ENCODE measurements around the gene SMIM38. TPM values are rescaled to one million over a fixed set of nuclear protein-coding genes. Genes with fewer than 3 reads are reported as not detected.

SMIM38 gene
- total RNA-seq, 3 donors from 2014 or later = 2.2 TPM; not detected in 2

- no peaks in the 10 kb centered on the region for H3K9me3 ChIP-seq
- intact Hi-C loops (cut with DNase I, micrococcal nuclease) = no loop called here
- ATAC-seq = no peak
- H3K4me3 ChIP-seq = no peak overlapping the region
- no peaks in the 10 kb centered on the region for H3K36me3 ChIP-seq (ENCODE audit: low read depth)
- no peaks in the 10 kb centered on the region for H3K4me1 ChIP-seq (ENCODE audit: low read depth)
- no peak for TF ChIP-seq CTCF (IDR thresholded peaks at IDR 0.05)
- DNase-seq = no peak
Measured at GRCh38 chr11:69151836-69152235, 3.9 kb upstream of the SMIM38 start.

- H3K4me1 ChIP-seq (ENCODE audit: low read depth) = no peaks in the 10 kb centered on the region
- H3K4me3 ChIP-seq = no peak overlapping the region
- ATAC-seq (no peak), DNase-seq (no peak)
- no peak for TF ChIP-seq CTCF (IDR thresholded peaks at IDR 0.05)
- intact Hi-C loops (cut with DNase I, micrococcal nuclease) = no loop called here
- H3K9me3 ChIP-seq = no peaks in the 10 kb centered on the region
- H3K36me3 ChIP-seq (ENCODE audit: low read depth) = no peaks in the 10 kb centered on the region
Measured at GRCh38 chr11:69152733-69153421, 2.9 kb upstream of the SMIM38 start.

- intact Hi-C loops (cut with DNase I, micrococcal nuclease) = no loop called here
- DNase-seq = no peak
- no peak for TF ChIP-seq CTCF (IDR thresholded peaks at IDR 0.05)
- Histone ChIP-seq H3K4me1 (ENCODE audit: low read depth) (no peaks in the 10 kb centered on the region), H3K4me3 (no peak overlapping the region), H3K9me3 (no peaks in the 10 kb centered on the region), H3K36me3 (ENCODE audit: low read depth) (no peaks in the 10 kb centered on the region)
- ATAC-seq = no peak
Measured at GRCh38 chr11:69153661-69154060, 2.1 kb upstream of the SMIM38 start.

GRCh38 chr11:69154211-69154913 is 1.4 kb upstream of the SMIM38 start:
- DNase-seq = no peak
- ATAC-seq = no peak
- H3K36me3 ChIP-seq (ENCODE audit: low read depth) = no peaks in the 10 kb centered on the region
- no peaks in the 10 kb centered on the region for H3K9me3 ChIP-seq
- intact Hi-C loops (cut with DNase I, micrococcal nuclease) = no loop called here
- H3K4me3 ChIP-seq = no peak overlapping the region
- H3K4me1 ChIP-seq (ENCODE audit: low read depth) = no peaks in the 10 kb centered on the region
- TF ChIP-seq CTCF (IDR thresholded peaks at IDR 0.05) = no peak

GRCh38 chr11:69154938-69155301 is 815 bp upstream of the SMIM38 start:
- DNase-seq (no peak), ATAC-seq (no peak)
- H3K9me3 ChIP-seq = no peaks in the 10 kb centered on the region
- no peak for TF ChIP-seq CTCF (IDR thresholded peaks at IDR 0.05)
- H3K4me3 ChIP-seq = no peak overlapping the region
- intact Hi-C loops (cut with DNase I, micrococcal nuclease) = no loop called here
- H3K36me3 ChIP-seq (ENCODE audit: low read depth) = no peaks in the 10 kb centered on the region
- no peaks in the 10 kb centered on the region for H3K4me1 ChIP-seq (ENCODE audit: low read depth)

Data from mucosa of descending colon (tissue), 3 donors.